Lower leg skin (tissue), 4 donors: ENCODE results near the gene ARHGEF4. TPM values are rescaled to one million over a fixed set of nuclear protein-coding genes. Genes with fewer than 3 reads are reported as not detected.

Experiments used
- DNase-seq, 2 donors: peaks; one replicate each; pipeline ENCODE4 v3.0.0-alpha.2; 2019; ENCODE audit warnings: low spot score in 2 of 2
- H3K4me3 ChIP-seq: fragments of 200-600 bp; sonication (generic); 2 replicates; pipeline ENCODE4 v1.5.1; 2017; ENCODE audit warnings: mild to moderate bottlenecking, low read depth; ENCODE audit not compliant: poor library complexity, severe bottlenecking
- POLR2A ChIP-seq, 2 donors: fragments of 450-650 bp; IDR thresholded peaks; one replicate each; pipeline ENCODE4 v1.6.1; 2016 to 2017; ENCODE audit warnings: antibody characterized with exemption in 2 of 2, mild to moderate bottlenecking in 1 of 2, moderate library complexity in 1 of 2
- WGBS, 2 donors: methylation state at CpG; one replicate each; pipeline ENCODE4 v1.1.5; 2018; 5-methylcytosine and 5-hydroxymethylcytosine counted together
- intact Hi-C: fragments of 100-400 bp; cut with DNase I; formaldehyde crosslinking; loops from one replicate; pipeline ENCODE4 v1.15.0; 2023; ENCODE audit warnings: low total_unique reads
- total RNA-seq, 4 donors: library from RNA; depleted of rRNA; stranded (reverse); fragments of >200 nt; gene quantifications; one replicate each; pipeline ENCODE4 v1.1.0, GENCODE V29; 2016
- TF ChIP-seq, protein P1 (sequence below), 3 donors: fragments of 450-650 bp; IDR thresholded peaks; one replicate each; pipeline ENCODE4 v1.5.1; 2016; ENCODE audit warnings: antibody characterized with exemption in 3 of 3, mild to moderate bottlenecking in 3 of 3, moderate library complexity in 2 of 3

The ARHGEF4 gene
- total RNA-seq, 4 donors from 2014 or later: 106 to 220 (median 120) TPM

DNA sequence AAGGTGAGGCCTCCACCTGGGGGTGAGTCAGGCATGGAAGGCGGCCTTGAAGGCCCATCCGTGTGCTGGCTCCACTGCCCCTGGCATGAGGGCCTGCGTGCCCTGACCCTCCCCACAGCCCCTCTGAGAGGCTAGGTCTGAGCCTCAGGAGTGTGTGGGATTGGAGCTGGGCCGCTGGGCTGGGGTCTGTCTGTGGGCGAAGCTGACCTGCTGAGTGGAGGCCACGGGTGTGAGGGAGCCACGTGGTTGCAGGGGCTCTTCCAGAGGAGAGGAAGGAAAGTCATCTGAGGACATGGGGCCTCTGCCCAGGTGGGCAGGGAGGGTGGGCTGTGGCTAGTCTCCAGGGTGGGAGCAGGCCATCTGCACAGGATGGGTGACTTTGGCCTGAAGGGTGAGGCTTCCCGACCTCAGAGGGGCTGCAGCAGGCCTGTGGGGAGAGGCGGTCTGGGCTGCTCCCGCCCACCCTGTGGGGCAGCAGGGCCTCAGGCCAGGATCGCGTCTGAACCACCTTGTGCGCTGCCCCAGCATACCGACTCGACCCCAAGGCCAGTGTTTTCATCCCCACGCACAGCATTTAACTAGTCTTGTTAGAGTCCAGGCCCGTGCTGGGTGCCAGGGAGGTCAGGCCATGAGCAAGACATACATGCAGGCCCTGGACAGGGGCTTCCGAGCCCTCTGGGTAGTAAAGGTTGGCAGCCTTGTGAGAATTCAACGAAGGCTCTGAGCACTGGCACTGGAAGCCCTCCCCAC lies 11.2 kb downstream of the ARHGEF4 start:
- DNase-seq: no peak
- no peak overlapping the region for H3K4me3 ChIP-seq
- intact Hi-C loops: no loop called here
- TF ChIP-seq POLR2A (IDR thresholded peaks at IDR 0.05): no peak
- TF ChIP-seq, protein P1, sequence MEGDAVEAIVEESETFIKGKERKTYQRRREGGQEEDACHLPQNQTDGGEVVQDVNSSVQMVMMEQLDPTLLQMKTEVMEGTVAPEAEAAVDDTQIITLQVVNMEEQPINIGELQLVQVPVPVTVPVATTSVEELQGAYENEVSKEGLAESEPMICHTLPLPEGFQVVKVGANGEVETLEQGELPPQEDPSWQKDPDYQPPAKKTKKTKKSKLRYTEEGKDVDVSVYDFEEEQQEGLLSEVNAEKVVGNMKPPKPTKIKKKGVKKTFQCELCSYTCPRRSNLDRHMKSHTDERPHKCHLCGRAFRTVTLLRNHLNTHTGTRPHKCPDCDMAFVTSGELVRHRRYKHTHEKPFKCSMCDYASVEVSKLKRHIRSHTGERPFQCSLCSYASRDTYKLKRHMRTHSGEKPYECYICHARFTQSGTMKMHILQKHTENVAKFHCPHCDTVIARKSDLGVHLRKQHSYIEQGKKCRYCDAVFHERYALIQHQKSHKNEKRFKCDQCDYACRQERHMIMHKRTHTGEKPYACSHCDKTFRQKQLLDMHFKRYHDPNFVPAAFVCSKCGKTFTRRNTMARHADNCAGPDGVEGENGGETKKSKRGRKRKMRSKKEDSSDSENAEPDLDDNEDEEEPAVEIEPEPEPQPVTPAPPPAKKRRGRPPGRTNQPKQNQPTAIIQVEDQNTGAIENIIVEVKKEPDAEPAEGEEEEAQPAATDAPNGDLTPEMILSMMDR (IDR thresholded peaks at IDR 0.05): no peak
- WGBS, 2 donors: 89 to 92% methylated on average over 17 to 19 of the region's 19 CpGs

DNA sequence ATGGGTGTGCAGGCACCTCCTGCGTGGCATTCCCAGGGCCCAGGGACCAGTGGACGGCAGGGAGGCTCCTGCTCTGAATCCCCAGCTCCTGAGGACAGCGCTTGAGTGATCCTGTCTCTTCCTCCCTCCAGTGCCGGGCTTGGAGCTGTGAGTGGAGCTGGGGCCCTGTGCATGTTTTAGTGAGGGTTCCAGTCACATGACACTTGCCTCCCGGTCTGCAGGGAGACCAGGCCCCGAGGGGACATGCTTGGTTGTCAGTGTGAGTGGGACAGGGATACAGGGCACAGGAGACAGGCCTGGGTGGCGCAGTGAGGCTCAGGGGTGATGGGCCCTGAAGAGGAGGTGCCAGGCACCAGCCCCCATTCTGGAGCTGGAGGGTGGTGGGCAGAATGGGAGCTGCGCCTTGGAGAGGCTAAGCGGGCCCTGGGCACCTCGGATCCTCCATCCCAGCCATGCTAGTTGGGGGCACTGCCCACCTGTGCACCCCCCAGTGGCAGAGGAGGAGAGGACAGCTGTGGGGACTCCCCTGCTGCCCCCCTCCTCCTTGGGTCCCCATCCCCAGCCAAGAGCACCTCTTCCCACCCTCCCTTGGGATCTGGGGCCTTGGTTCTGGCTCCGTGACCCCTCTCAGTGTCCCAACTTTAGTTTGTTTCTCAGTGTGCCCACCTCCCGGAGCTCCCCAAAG lies 12.0 kb downstream of the ARHGEF4 start:
- WGBS, 2 donors: 79 to 91% methylated on average over 7 to 12 of the region's 12 CpGs
- no peak overlapping the region for H3K4me3 ChIP-seq
- DNase-seq: no peak
- TF ChIP-seq, protein P1 (IDR thresholded peaks at IDR 0.05): no peak
- no peak for TF ChIP-seq POLR2A (IDR thresholded peaks at IDR 0.05)
- intact Hi-C loops: no loop called here

DNA sequence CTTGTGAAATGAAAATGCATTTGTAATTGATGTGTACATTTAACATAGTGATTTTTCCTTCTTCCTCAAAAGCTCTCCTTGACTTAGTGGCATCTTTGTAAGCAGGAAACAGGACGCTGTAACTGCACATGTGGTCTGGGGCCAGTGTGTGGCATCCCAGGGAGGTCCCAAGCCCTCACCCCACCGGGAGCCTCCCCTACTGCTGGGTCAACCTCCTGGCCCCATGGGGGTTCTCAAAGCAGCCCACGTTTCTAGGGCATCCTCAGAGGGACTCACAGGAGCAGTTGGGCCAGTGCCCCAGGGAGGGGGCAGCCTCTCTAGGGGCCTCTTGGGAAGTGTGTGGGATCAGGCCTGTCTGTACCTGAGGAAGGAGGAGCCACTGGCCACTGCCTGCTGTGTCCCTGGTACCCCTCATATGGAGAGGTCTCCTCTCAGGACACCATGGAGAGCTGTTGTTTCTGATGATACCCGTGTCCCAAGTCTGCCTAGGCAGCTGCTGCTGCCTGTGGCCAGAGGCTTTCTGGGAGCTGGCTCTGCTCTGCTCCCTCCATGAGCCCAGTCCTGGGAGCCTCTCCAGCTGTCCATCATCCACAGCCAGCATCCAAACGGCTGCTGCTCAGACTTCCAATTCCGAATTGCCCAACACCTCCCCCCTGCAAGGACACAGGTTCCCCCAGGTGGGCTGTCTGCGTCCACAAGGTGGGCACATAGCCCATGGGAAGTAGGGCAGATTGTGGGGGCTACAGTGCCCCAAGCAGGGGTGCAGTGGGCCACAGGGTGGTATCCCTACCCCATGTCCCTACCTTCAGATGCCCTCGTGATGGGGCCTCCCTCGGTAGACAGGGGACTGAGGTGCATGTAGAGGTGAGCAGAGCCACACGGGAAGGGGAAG lies 13.4 kb downstream of the ARHGEF4 start:
- no peak for DNase-seq
- H3K4me3 ChIP-seq: no peak overlapping the region
- 65 to 71% methylated on average over 7 to 10 of the region's 10 CpGs for WGBS, 2 donors
- intact Hi-C loops: no loop called here
- TF ChIP-seq, protein P1 (IDR thresholded peaks at IDR 0.05): no peak
- no peak for TF ChIP-seq POLR2A (IDR thresholded peaks at IDR 0.05)

DNA sequence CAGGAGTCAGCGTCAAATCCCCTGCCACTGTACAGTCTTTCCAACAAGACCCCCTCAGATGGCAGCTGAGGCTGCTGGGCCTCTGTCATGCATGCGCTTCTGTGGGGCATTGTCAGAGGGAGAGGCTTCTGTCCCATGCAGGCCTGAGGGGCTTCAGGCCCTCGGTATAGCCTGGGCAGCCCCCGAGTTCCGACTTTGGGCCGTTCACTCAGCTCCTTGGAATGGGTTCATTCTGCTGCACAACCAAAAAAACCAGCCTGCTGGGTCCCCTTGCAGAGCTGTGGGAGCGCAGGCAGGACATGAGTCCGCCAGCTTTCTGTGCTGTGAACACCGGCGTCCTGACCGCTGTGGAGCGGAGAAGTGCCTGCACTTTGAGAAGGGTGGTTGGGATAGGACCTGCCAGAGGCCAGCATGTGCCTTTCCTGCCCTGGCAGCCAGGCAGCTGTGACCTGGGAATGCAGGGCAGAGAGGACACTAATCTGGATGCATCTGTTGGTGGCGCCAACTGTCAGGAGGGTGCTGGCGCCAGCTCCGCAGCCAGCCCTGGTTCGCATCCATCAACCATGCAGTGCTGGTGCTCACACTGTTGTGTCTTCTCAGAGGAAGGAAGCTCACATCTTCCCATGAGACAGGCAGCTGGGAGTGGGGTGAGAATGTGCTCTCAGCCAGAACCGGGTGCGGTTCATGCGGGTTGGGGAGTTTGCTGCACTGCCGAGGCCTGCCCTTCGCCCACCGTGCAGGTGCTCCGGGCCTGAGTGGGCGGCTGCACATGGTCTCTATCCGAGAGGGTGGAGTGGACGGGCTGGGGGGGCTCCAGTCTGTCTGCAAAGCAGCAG lies 14.3 kb downstream of the ARHGEF4 start:
- no peak overlapping the region for H3K4me3 ChIP-seq
- intact Hi-C loops: no loop called here
- 68 to 76% methylated on average over 17 to 25 of the region's 26 CpGs for WGBS, 2 donors
- DNase-seq: no peak
- TF ChIP-seq POLR2A (IDR thresholded peaks at IDR 0.05): no peak
- TF ChIP-seq, protein P1 (IDR thresholded peaks at IDR 0.05): no peak
